Daoy (cell line): ENCODE measurements around the gene BCR. TPM values are rescaled to one million over a fixed set of nuclear protein-coding genes. Genes with fewer than 3 reads are reported as not detected.

ENCODE experiments used
- DNase-seq: peaks from one replicate; pipeline ENCODE4 v3.0.0-alpha.2; 2015; ENCODE audit warnings: low read depth
- total RNA-seq: library from RNA; depleted of rRNA; stranded (reverse); fragments of >200 nt; shearing (Covaris generic); gene quantifications from 2 replicates; pipeline ENCODE4 v1.2.3, GENCODE V29; 2014

The BCR gene
- total RNA-seq, 1 experiment from 2014 or later, result 27.3 TPM

- no peak for DNase-seq
These were observed 82.4 kb downstream of the BCR start for GRCh38 chr22:23262518-23263332.

- DNase-seq, result no peak
These were observed 83.6 kb downstream of the BCR start for GRCh38 chr22:23263651-23264555.

- no peak for DNase-seq
These were observed 84.5 kb downstream of the BCR start for GRCh38 chr22:23264610-23265367.

GRCh38 chr22:23265368-23265700 lies 85.0 kb downstream of the BCR start:
- no peak for DNase-seq

GRCh38 chr22:23266780-23267179 lies 86.5 kb downstream of the BCR start:
- DNase-seq, result no peak

GRCh38 chr22:23267226-23268043 lies 87.1 kb downstream of the BCR start:
- DNase-seq, result no peak

- DNase-seq, result no peak
These were observed 87.9 kb downstream of the BCR start for GRCh38 chr22:23268139-23268712.

GRCh38 chr22:23268877-23269276 lies 88.6 kb downstream of the BCR start:
- DNase-seq, result no peak

- DNase-seq, result no peak
These were observed 89.3 kb downstream of the BCR start for GRCh38 chr22:23269441-23270211.

- no peak for DNase-seq
These were observed 90.0 kb downstream of the BCR start for GRCh38 chr22:23270212-23270733.

- DNase-seq, result no peak
These were observed 90.7 kb downstream of the BCR start for GRCh38 chr22:23270798-23271596.

- DNase-seq, result no peak
These were observed 91.2 kb downstream of the BCR start for GRCh38 chr22:23271597-23271908.

GRCh38 chr22:23272371-23272770 lies 92.1 kb downstream of the BCR start:
- no peak for DNase-seq

GRCh38 chr22:23272834-23273233 lies 92.5 kb downstream of the BCR start:
- no peak for DNase-seq

- no peak for DNase-seq
These were observed 93.3 kb downstream of the BCR start for GRCh38 chr22:23273445-23274145.

GRCh38 chr22:23274146-23274526 lies 93.8 kb downstream of the BCR start:
- DNase-seq, result no peak

- no peak for DNase-seq
These were observed 94.8 kb downstream of the BCR start for GRCh38 chr22:23274891-23275694.

GRCh38 chr22:23275751-23276150 lies 95.4 kb downstream of the BCR start:
- no peak for DNase-seq
